WTC11 (cell line): ENCODE results near the gene KDELR3. TPM values are rescaled to one million over a fixed set of nuclear protein-coding genes. Genes with fewer than 3 reads are reported as not detected.

Experiments
- ATAC-seq: fragments of 200-7000 bp; cut with Tn5 transposase; 2 replicates; pipeline ENCODE4 v1.10.0; 2021; ENCODE audit warnings: mild to moderate bottlenecking, moderate library complexity
- CTCF ChIA-PET: fragments of 300-600 bp; sonication (Branson Sonifier 250); formaldehyde crosslinking; loops from one replicate; lab custom pipeline; 2021; ENCODE audit warnings: antibody characterized with exemption; lab: Charles Lee
- POLR2A ChIA-PET: fragments of 350-600 bp; sonication (Branson Sonifier 250); formaldehyde crosslinking; loops from one replicate; lab custom pipeline; 2021; ENCODE audit warnings: antibody characterized with exemption; lab: Charles Lee
- DNase-seq: peaks from one replicate; pipeline ENCODE4 v3.0.0; 2021; ENCODE audit warnings: low spot score
- H3K27ac Mint-ChIP-seq: 2 replicates; pipeline ENCODE4 v1.8.0; 2021; ENCODE audit warnings: mixed read lengths
- H3K27me3 Mint-ChIP-seq: 2 replicates; pipeline ENCODE4 v1.8.0; 2021; ENCODE audit warnings: low read depth, mild to moderate bottlenecking, moderate library complexity, mixed read lengths
- H3K36me3 Mint-ChIP-seq: 2 replicates; pipeline ENCODE4 v1.8.0; 2021; ENCODE audit warnings: mixed read lengths
- H3K4me1 Mint-ChIP-seq: 2 replicates; pipeline ENCODE4 v1.8.0; 2022; ENCODE audit warnings: mixed read lengths
- H3K4me3 Mint-ChIP-seq: 2 replicates; pipeline ENCODE4 v1.8.0; 2021; ENCODE audit warnings: mild to moderate bottlenecking, moderate library complexity, mixed read lengths
- H3K9me3 Mint-ChIP-seq: 2 replicates; pipeline ENCODE4 v1.8.0; 2021; ENCODE audit warnings: mixed read lengths
- FOXP1 ChIP-seq: sonication (generic); formaldehyde crosslinking; IDR thresholded peaks from 2 replicates; pipeline ENCODE4 v1.8.0; 2022; ENCODE audit warnings: missing genetic modification reagents, mild to moderate bottlenecking, moderate library complexity, borderline replicate concordance
- GABPB1 ChIP-seq: sonication (generic); formaldehyde crosslinking; IDR thresholded peaks from 2 replicates; pipeline ENCODE4 v1.8.1; 2023; ENCODE audit warnings: mild to moderate bottlenecking, missing genetic modification reagents
- GRHL2 ChIP-seq: fragments of 250-450 bp; sonication (Bioruptor Pico); IDR thresholded peaks from 2 replicates; pipeline ENCODE4 v1.8.0; 2022; ENCODE audit warnings: mild to moderate bottlenecking, moderate library complexity; ENCODE audit not compliant: insufficient replicate concordance, severe bottlenecking
- GTF2I ChIP-seq: fragments of 250-450 bp; sonication (Bioruptor Pico); conservative IDR thresholded peaks from 2 replicates; pipeline ENCODE4 v1.4.0; 2021; ENCODE audit warnings: mild to moderate bottlenecking
- JAZF1 ChIP-seq: fragments of 250-450 bp; sonication (Bioruptor Pico); IDR thresholded peaks from 2 replicates; pipeline ENCODE4 v1.9.0; 2021; ENCODE audit warnings: moderate library complexity, mild to moderate bottlenecking, inconsistent platforms
- MXD4 ChIP-seq: fragments of 250-450 bp; sonication (Bioruptor Pico); IDR thresholded peaks from 2 replicates; pipeline ENCODE4 v1.8.0; 2021; ENCODE audit warnings: mild to moderate bottlenecking, moderate library complexity, borderline replicate concordance
- MYBL2 ChIP-seq: sonication (generic); formaldehyde crosslinking; IDR thresholded peaks from 2 replicates; pipeline ENCODE4 v1.8.1; 2023; ENCODE audit warnings: mild to moderate bottlenecking, moderate library complexity, missing genetic modification reagents
- NFE2L1 ChIP-seq: sonication (generic); formaldehyde crosslinking; IDR thresholded peaks from 2 replicates; pipeline ENCODE4 v1.8.1; 2023; ENCODE audit warnings: missing genetic modification reagents
- OVOL2 ChIP-seq: fragments of 250-450 bp; sonication (Bioruptor Pico); IDR thresholded peaks from 2 replicates; pipeline ENCODE4 v1.9.0; 2021; ENCODE audit warnings: mild to moderate bottlenecking, borderline replicate concordance
- RELA ChIP-seq: sonication (generic); formaldehyde crosslinking; IDR thresholded peaks from 2 replicates; pipeline ENCODE4 v1.8.1; 2022; ENCODE audit warnings: missing genetic modification reagents, mild to moderate bottlenecking, borderline replicate concordance
- SOX15 ChIP-seq: fragments of 250-450 bp; sonication (Bioruptor Pico); IDR thresholded peaks from 2 replicates; pipeline ENCODE4 v1.9.0; 2021; ENCODE audit warnings: mild to moderate bottlenecking
- TEAD1 ChIP-seq: sonication (generic); formaldehyde crosslinking; IDR thresholded peaks from 2 replicates; pipeline ENCODE4 v1.8.0; 2022; ENCODE audit warnings: mild to moderate bottlenecking, missing genetic modification reagents
- ZNF138 ChIP-seq: sonication (generic); formaldehyde crosslinking; conservative IDR thresholded peaks from 2 replicates; pipeline ENCODE4 v1.8.1; 2022; ENCODE audit warnings: mild to moderate bottlenecking, moderate library complexity, missing genetic modification reagents
- total RNA-seq: library from RNA; stranded (reverse); gene quantifications from 3 replicates; pipeline ENCODE4 v1.2.3, GENCODE V29; 2021
- TF ChIP-seq, protein P1 (sequence below): fragments of 250-450 bp; sonication (Bioruptor Pico); IDR thresholded peaks from 2 replicates; pipeline ENCODE4 v1.9.0; 2021; ENCODE audit warnings: mild to moderate bottlenecking, borderline replicate concordance
- TF ChIP-seq, protein P2 (sequence below): sonication (generic); formaldehyde crosslinking; IDR thresholded peaks from 2 replicates; pipeline ENCODE4 v1.8.1; 2023; ENCODE audit warnings: mild to moderate bottlenecking, missing genetic modification reagents, moderate library complexity
- TF ChIP-seq, protein P3 (sequence below): sonication (generic); formaldehyde crosslinking; IDR thresholded peaks from 2 replicates; pipeline ENCODE4 v1.8.0; 2023; ENCODE audit warnings: missing genetic modification reagents
- TF ChIP-seq, protein P4 (sequence below): fragments of 250-450 bp; sonication (Bioruptor Pico); IDR thresholded peaks from 2 replicates; pipeline ENCODE4 v2.1.2; 2022; ENCODE audit warnings: mild to moderate bottlenecking, moderate library complexity
- TF ChIP-seq, protein P5 (sequence below): fragments of 250-450 bp; sonication (Bioruptor Pico); IDR thresholded peaks from 2 replicates; pipeline ENCODE4 v1.9.0; 2021; ENCODE audit warnings: mild to moderate bottlenecking
- TF ChIP-seq, protein P6 (sequence below): sonication (generic); formaldehyde crosslinking; IDR thresholded peaks from 2 replicates; pipeline ENCODE4 v1.8.1; 2022; ENCODE audit warnings: low read depth, mild to moderate bottlenecking, moderate library complexity, missing genetic modification reagents, borderline replicate concordance

KDELR3 gene
- total RNA-seq, 1 experiment from 2014 or later: 5.7 TPM

DNA sequence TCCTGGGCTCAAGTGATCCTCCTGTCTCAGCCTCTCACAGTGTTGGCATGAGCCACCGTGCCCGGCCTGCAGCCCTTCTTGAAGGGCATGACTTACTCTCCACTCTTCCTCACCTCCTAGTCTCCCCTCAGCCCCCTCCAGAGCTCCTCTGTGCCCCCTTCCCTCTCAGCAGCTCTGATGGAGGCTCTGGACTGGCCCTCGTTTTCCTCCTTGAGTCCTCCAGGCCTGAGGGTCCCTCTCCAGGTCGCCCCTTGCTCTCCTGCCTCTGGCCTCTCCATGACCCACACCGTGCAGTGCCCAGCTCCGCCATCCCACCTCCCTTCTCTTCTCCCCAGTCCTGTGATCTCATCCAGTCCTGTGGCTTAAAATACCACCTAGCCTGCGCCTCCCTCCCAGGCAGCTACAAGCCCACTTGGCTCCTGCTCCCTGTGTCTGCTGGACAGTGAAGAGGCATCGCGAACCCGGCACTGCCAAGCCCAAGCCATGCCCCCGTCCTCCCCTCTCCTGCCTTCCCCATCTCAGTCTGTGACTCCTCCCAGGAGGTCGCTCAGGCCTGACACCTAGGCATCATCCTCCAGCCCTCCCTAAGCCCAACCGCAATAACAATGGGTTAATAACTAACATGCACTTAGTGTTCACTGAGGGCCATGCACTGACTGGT is 24.8 kb upstream of the KDELR3 start:
- no peak overlapping the region for H3K4me3 Mint-ChIP-seq
- TF ChIP-seq SOX15 (no peak), JAZF1 (CRISPR knock-in tag) (no peak), TEAD1 (no peak), MYBL2 (CRISPR knock-in tag) (no peak), GTF2I (CRISPR knock-in tag) (no peak), OVOL2 (CRISPR knock-in tag) (no peak), GABPB1 (CRISPR knock-in tag) (no peak), NFE2L1 (CRISPR knock-in tag) (no peak), GRHL2 (CRISPR knock-in tag) (no peak), RELA (no peak), ZNF138 (no peak), MXD4 (CRISPR knock-in tag) (no peak)
- TF ChIP-seq, protein P1, sequence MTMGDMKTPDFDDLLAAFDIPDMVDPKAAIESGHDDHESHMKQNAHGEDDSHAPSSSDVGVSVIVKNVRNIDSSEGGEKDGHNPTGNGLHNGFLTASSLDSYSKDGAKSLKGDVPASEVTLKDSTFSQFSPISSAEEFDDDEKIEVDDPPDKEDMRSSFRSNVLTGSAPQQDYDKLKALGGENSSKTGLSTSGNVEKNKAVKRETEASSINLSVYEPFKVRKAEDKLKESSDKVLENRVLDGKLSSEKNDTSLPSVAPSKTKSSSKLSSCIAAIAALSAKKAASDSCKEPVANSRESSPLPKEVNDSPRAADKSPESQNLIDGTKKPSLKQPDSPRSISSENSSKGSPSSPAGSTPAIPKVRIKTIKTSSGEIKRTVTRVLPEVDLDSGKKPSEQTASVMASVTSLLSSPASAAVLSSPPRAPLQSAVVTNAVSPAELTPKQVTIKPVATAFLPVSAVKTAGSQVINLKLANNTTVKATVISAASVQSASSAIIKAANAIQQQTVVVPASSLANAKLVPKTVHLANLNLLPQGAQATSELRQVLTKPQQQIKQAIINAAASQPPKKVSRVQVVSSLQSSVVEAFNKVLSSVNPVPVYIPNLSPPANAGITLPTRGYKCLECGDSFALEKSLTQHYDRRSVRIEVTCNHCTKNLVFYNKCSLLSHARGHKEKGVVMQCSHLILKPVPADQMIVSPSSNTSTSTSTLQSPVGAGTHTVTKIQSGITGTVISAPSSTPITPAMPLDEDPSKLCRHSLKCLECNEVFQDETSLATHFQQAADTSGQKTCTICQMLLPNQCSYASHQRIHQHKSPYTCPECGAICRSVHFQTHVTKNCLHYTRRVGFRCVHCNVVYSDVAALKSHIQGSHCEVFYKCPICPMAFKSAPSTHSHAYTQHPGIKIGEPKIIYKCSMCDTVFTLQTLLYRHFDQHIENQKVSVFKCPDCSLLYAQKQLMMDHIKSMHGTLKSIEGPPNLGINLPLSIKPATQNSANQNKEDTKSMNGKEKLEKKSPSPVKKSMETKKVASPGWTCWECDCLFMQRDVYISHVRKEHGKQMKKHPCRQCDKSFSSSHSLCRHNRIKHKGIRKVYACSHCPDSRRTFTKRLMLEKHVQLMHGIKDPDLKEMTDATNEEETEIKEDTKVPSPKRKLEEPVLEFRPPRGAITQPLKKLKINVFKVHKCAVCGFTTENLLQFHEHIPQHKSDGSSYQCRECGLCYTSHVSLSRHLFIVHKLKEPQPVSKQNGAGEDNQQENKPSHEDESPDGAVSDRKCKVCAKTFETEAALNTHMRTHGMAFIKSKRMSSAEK: no peak
- TF ChIP-seq, protein P2, sequence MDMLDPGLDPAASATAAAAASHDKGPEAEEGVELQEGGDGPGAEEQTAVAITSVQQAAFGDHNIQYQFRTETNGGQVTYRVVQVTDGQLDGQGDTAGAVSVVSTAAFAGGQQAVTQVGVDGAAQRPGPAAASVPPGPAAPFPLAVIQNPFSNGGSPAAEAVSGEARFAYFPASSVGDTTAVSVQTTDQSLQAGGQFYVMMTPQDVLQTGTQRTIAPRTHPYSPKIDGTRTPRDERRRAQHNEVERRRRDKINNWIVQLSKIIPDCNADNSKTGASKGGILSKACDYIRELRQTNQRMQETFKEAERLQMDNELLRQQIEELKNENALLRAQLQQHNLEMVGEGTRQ (CRISPR knock-in tag): no peak
- TF ChIP-seq, protein P3, sequence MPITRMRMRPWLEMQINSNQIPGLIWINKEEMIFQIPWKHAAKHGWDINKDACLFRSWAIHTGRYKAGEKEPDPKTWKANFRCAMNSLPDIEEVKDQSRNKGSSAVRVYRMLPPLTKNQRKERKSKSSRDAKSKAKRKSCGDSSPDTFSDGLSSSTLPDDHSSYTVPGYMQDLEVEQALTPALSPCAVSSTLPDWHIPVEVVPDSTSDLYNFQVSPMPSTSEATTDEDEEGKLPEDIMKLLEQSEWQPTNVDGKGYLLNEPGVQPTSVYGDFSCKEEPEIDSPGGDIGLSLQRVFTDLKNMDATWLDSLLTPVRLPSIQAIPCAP: no peak
- TF ChIP-seq, protein P4, sequence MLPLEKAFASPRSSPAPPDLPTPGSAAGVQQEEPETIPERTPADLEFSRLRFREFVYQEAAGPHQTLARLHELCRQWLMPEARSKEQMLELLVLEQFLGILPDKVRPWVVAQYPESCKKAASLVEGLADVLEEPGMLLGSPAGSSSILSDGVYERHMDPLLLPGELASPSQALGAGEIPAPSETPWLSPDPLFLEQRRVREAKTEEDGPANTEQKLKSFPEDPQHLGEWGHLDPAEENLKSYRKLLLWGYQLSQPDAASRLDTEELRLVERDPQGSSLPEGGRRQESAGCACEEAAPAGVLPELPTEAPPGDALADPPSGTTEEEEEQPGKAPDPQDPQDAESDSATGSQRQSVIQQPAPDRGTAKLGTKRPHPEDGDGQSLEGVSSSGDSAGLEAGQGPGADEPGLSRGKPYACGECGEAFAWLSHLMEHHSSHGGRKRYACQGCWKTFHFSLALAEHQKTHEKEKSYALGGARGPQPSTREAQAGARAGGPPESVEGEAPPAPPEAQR (CRISPR knock-in tag): no peak
- POLR2A ChIA-PET: no interaction called here
- H3K27ac Mint-ChIP-seq: no peak overlapping the region
- no peaks in the 10 kb centered on the region for H3K4me1 Mint-ChIP-seq
- ATAC-seq (no peak), DNase-seq (no peak)
- H3K9me3 Mint-ChIP-seq: no peaks in the 10 kb centered on the region
- peaks cover 2% of the 10 kb centered on the region; the same call in 1 of the 2 replicates for H3K27me3 Mint-ChIP-seq
- CTCF ChIA-PET: interaction anchor here (0.8 to 1.5 kb wide), 2 partner anchors 8 to 297 kb away, joined by 4 to 7 read pairs; no protein-coding TSS in a partner anchor
- H3K36me3 Mint-ChIP-seq: no peaks in the 10 kb centered on the region

DNA sequence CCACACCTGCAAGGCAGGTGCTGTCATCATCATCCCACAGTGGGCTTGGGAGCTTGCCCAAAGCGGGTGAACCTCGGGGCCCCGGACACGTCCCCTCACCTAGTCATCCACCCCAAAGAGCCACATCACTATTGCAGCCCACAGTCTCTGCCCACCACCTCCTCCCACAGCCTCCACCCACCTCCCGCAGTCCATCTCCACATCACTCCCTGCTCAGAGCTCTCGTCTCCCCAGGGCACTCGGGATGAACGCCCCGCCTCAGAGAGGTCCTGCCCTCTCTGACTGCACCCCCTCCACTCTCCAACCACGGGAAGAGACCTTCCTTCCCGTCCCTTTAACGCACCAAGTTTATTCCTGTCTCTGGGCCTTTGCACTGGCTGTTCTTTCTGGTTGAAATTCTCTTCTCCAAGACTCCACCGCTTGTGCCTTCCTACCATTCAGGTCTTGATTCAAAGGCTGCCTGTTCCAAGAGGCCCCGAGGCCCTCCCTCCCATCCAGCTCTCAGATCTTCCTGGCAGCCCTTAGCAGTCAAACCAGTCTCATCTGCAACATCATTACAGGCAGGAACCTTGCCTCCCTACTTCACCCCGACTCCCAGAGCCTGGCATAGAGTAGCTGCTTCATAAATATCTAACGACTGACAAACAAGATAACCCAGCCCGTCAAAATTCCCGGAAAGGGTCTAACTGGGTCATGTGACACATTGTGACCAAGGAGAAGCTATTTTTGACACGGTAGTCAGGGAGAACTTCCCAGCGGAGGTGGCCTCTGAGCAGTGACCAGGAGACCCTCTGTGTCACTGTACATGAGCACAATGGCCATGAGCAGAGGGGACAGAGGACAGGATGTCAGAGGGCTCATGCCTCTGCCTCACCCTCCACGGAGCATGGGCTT is 24.0 kb upstream of the KDELR3 start:
- ATAC-seq (no peak), DNase-seq (no peak)
- no peak overlapping the region; the same call in 1 of the 2 replicates for H3K27ac Mint-ChIP-seq
- ChIA-PET CTCF (interaction anchor here (0.5 to 1.5 kb wide), 2 partner anchors 9 to 132 kb away, joined by 3 to 7 read pairs; no protein-coding TSS in a partner anchor), POLR2A (no interaction called here)
- no peaks in the 10 kb centered on the region for H3K9me3 Mint-ChIP-seq
- H3K27me3 Mint-ChIP-seq: no peaks in the 10 kb centered on the region; the same call in 1 of the 2 replicates
- no peaks in the 10 kb centered on the region for H3K4me1 Mint-ChIP-seq
- TF ChIP-seq, protein P5, sequence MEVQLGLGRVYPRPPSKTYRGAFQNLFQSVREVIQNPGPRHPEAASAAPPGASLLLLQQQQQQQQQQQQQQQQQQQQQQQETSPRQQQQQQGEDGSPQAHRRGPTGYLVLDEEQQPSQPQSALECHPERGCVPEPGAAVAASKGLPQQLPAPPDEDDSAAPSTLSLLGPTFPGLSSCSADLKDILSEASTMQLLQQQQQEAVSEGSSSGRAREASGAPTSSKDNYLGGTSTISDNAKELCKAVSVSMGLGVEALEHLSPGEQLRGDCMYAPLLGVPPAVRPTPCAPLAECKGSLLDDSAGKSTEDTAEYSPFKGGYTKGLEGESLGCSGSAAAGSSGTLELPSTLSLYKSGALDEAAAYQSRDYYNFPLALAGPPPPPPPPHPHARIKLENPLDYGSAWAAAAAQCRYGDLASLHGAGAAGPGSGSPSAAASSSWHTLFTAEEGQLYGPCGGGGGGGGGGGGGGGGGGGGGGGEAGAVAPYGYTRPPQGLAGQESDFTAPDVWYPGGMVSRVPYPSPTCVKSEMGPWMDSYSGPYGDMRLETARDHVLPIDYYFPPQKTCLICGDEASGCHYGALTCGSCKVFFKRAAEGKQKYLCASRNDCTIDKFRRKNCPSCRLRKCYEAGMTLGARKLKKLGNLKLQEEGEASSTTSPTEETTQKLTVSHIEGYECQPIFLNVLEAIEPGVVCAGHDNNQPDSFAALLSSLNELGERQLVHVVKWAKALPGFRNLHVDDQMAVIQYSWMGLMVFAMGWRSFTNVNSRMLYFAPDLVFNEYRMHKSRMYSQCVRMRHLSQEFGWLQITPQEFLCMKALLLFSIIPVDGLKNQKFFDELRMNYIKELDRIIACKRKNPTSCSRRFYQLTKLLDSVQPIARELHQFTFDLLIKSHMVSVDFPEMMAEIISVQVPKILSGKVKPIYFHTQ (CRISPR knock-in tag): no peak
- no peak for TF ChIP-seq FOXP1 (CRISPR knock-in tag)
- TF ChIP-seq, protein P2 (CRISPR knock-in tag): peak; percentile 23; the same call in 1 of the 2 replicates
- TF ChIP-seq, protein P6, sequence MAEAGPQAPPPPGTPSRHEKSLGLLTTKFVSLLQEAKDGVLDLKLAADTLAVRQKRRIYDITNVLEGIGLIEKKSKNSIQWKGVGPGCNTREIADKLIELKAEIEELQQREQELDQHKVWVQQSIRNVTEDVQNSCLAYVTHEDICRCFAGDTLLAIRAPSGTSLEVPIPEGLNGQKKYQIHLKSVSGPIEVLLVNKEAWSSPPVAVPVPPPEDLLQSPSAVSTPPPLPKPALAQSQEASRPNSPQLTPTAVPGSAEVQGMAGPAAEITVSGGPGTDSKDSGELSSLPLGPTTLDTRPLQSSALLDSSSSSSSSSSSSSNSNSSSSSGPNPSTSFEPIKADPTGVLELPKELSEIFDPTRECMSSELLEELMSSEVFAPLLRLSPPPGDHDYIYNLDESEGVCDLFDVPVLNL (CRISPR knock-in tag): no peak
- TF ChIP-seq ZNF138: no peak
- TF ChIP-seq, all 79 proteins: peak for 1
- H3K36me3 Mint-ChIP-seq: no peaks in the 10 kb centered on the region
- H3K4me3 Mint-ChIP-seq: no peak overlapping the region
